ENCODE data around the gene OLR1.

The OLR1 gene

DNA sequence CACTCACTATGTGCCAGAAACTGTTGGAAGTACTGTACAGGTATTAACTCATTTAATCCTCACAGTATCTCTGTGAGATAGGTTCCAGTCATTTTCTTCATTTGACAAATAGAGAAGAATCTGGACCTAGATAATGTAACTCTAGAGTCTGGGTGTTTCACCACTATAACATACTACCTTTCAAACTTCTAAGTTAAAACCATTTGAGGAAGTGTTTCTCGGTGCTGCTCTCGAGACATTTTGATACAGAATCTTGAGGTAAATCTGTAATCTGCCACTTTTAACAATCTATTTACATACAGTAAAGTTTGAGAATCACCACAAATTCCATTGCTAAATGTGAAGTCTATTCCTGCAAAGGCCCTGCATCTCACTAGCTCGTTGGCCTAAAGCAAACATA, 8.8 kb downstream of the OLR1 start:
- no peak for DNase-seq (ENCODE audit: low read depth)
- TF ChIP-seq, protein P1, sequence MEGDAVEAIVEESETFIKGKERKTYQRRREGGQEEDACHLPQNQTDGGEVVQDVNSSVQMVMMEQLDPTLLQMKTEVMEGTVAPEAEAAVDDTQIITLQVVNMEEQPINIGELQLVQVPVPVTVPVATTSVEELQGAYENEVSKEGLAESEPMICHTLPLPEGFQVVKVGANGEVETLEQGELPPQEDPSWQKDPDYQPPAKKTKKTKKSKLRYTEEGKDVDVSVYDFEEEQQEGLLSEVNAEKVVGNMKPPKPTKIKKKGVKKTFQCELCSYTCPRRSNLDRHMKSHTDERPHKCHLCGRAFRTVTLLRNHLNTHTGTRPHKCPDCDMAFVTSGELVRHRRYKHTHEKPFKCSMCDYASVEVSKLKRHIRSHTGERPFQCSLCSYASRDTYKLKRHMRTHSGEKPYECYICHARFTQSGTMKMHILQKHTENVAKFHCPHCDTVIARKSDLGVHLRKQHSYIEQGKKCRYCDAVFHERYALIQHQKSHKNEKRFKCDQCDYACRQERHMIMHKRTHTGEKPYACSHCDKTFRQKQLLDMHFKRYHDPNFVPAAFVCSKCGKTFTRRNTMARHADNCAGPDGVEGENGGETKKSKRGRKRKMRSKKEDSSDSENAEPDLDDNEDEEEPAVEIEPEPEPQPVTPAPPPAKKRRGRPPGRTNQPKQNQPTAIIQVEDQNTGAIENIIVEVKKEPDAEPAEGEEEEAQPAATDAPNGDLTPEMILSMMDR (IDR thresholded peaks at IDR 0.05; ENCODE audit: control insufficient read depth, insufficient read depth, low read depth, low read length, missing control alignments), result no peak
- H3K4me3 ChIP-seq (ENCODE audit: control insufficient read depth, low read depth, low read length), result no peak overlapping the region

DNA sequence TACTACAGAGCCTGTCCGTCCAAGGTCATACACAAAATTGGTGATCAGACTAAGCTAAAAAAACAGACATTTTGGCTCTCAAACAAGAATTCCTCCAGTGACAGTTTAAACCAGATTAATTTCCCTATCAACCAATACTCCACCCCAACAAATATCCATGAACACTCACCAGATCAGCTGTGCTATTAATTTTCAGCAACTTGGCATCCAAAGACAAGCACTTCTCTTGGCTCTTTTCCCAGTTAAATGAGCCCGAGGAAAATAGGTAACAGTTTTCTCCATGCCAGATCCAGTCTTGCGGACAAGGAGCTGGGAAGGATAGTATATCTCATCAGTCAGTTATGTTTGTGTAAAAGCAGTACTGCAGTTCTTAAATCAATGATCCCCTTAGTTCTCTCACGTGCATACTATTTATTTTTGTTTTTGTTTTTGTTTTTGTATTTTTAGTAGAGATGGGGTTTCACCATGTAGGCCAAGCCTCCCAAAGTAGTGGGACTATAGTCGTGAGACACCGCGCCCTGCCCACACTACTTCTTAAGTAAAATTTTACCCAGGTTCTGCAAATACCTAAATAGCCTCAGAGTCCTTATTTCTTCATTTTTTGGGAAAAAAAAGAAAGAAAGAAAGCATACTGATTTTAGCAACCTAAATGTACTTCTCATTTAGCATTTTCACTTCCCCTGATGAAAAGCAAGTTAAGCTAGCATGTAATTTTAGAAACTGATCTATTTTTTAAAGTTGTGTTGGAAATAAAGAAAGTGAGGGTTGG, 11.1 kb downstream of the OLR1 start:
- TF ChIP-seq, protein P1 (IDR thresholded peaks at IDR 0.05; ENCODE audit: control insufficient read depth, insufficient read depth, low read depth, low read length, missing control alignments), result no peak
- no peak overlapping the region for H3K4me3 ChIP-seq (ENCODE audit: control insufficient read depth, low read depth, low read length)
- no peak for DNase-seq (ENCODE audit: low read depth)

DNA sequence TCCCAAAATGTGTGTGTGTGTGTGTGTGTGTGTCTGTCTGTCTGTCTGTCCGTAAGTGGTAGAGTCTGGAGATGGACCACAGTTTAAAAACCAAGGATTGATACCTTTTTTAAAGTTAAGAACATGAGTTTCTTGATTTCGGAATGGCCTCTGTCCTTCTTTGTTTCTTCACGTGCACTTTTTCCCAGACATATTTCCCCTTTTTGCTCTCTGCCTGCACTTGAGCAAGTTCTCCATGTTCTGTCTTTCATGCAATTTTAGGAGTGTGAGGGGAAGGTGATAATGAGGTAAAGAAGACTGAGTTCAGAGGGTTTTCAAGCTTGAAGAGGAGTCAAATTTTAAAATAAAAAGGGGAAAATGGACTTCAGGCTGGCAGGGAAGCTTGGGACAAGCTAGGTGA, 12.7 kb downstream of the OLR1 start:
- DNase-seq (ENCODE audit: low read depth), result no peak
- TF ChIP-seq, protein P1 (IDR thresholded peaks at IDR 0.05; ENCODE audit: control insufficient read depth, insufficient read depth, low read depth, low read length, missing control alignments), result no peak
- H3K4me3 ChIP-seq (ENCODE audit: control insufficient read depth, low read depth, low read length), result no peak overlapping the region

DNA sequence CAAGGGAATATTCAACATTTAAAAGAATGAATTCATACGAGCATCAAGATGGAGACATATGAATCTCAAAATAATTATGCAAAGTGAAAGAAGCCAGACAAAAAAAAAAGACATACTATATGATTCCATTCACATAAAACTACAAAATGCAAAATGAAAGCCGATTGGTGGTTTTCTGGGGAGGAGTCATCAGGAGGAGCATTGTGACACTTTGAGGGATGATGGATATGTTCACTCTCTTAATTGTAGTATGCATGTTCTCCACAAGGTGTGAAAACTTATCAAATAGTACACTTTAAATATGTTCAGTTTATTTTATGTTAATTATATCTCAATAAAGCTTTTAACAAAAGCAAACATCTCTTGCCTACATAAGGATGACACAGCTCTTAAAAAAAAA, 13.5 kb downstream of the OLR1 start:
- DNase-seq (ENCODE audit: low read depth), result no peak
- TF ChIP-seq, protein P1 (IDR thresholded peaks at IDR 0.05; ENCODE audit: control insufficient read depth, insufficient read depth, low read depth, low read length, missing control alignments), result no peak
- H3K4me3 ChIP-seq (ENCODE audit: control insufficient read depth, low read depth, low read length), result no peak overlapping the region

DNA sequence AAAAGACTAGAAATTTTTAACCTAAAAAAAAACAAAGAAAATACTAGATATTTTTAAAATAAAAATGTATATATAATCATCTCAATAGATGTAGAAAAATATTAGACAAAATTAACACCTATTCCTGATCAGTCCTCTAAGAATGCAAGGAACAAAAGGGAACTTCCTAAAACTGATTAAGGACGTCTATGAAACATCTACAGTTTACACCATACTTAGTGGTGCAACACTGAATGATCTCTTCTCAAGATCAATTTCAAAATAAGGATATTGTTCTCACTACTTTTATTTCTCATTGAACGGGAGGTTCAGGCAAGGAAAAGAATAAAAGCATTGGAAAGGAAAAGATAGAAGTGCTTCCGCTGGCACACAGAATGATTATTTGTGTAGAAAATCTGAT, 16.0 kb downstream of the OLR1 start:
- DNase-seq (ENCODE audit: low read depth), result no peak
- TF ChIP-seq, protein P1 (IDR thresholded peaks at IDR 0.05; ENCODE audit: control insufficient read depth, insufficient read depth, low read depth, low read length, missing control alignments), result no peak
- H3K4me3 ChIP-seq (ENCODE audit: control insufficient read depth, low read depth, low read length), result no peak overlapping the region

DNA sequence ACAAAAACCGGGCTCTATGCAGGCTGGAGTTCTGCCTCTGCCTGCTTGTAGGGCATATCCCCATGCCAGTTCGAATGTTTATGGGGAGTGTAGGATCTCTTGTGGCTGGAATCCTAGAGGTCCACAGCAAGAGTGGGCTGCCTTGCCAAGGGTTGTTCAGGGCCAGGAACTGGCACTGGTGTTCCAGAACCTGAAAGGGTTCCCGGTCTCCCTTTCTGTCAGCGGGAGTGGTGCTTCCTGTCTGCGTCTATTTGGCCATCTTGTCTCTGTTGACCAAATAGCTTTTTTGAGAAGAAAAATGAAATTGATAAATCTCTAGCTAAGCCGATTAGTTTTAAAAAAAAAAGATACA, 17.8 kb downstream of the OLR1 start:
- DNase-seq (ENCODE audit: low read depth), result no peak
- peak overlapping the region; percentile 49; the same call in 1 of the 2 replicates for H3K4me3 ChIP-seq (ENCODE audit: control insufficient read depth, low read depth, low read length)
- TF ChIP-seq, protein P1 (IDR thresholded peaks at IDR 0.05; ENCODE audit: control insufficient read depth, insufficient read depth, low read depth, low read length, missing control alignments), result no peak

All from AG09309 (cell line).